Suppressor macrophage treated with lipopolysaccharide for 1 hour (primary cell): ENCODE measurements around the gene PALD1.

Experiments
- DNase-seq, 3 donors: peaks; one replicate each; pipeline ENCODE4 v3.0.0-alpha.2; 2020 to 2022

Gene PALD1

GRCh38 chr10:70507966-70508365 lies 29.4 kb downstream of the PALD1 start:
- no peak for DNase-seq

GRCh38 chr10:70508912-70509756 lies 30.6 kb downstream of the PALD1 start:
- DNase-seq: peak; percentile 55 to 68 (median 55)

DNA sequence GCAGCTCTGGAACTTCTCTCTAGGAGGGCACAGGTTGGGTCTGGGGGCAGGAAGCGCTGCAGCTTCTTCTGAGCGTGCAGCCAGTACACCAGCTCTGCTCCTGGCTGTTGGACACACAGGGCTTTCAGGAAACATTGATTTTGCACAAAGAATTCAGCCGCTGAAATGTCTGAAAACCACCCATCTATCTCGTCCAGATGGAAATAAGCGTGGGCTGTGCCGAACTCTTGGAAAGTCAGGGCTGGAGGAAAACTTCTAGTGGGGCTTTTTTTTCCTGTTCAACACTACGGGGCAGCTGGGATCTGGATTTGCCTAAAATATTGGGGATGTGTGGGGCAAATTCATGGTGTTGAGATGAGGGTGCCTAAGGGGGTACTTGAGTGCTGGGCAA lies 31.2 kb downstream of the PALD1 start:
- no peak for DNase-seq

GRCh38 chr10:70510453-70510852 lies 31.9 kb downstream of the PALD1 start:
- no peak for DNase-seq

GRCh38 chr10:70510904-70511303 lies 32.3 kb downstream of the PALD1 start:
- no peak for DNase-seq

DNA sequence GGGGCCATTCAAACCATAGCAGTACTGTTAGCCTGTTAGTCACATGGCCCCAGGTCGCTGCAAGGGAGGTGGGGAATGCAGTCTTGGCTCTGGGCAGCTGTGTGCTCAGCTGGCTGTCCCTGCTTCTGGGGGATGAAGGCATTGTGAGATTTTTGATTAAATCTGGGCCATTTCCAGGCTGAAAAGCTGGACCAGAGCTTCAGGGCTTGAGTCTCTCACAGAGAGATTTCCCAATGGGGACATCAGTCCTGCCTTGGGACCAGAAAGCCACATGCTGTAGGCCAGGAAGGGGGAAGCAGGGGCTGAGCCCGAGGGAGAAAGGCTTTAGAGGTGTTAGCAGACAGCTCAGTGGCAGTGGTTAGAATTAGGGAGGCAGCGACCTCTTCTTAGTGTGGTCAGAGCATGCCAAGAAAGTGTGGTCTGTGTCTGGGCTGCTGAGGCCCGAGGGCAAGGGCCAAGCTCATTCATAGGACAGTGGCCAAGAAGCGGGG lies 33.6 kb downstream of the PALD1 start:
- no peak for DNase-seq

DNA sequence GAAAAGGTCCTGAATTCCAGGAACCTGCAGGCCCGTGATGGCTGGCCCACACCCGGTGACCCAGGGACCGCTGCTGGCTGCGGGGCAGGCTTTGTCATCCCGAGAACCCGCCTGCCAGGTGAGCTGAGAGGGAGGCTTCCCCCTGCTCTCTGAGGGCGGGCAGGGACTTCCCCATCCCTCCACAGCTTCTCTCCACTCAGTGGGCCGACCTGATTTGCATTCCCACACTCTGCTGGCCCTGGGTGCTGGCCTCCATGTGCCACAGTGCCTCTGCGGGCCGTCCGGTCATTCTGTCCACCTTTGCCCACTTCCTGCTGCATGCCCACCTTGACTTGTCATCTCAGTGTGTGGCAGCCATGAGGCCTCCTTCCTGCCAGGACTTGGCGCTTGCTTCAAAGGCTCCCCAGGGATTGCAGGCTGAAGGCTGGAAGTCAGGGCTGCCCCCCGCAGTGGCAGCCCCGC lies 35.3 kb downstream of the PALD1 start:
- no peak for DNase-seq

DNA sequence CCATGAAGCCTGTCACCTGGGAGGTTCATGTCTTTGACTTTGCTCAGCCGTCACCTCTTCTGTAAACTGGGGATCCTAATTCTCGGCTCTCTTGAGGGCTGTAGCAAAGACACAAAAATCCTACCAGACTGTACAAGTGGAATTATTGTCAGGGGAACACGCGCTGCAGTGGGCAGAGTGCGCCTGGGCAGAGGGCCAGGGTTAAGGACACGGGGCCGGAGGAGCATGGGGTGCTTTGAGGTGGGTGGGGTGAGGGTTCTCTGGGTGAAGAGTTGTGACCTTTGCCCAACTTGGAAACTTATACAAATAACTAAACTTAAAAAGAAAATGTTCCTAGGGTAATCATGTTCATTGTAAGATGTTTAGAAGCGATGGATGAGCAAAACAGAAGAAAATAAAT lies 36.0 kb downstream of the PALD1 start:
- DNase-seq: no peak

GRCh38 chr10:70515035-70515667 lies 36.6 kb downstream of the PALD1 start:
- no peak for DNase-seq

GRCh38 chr10:70518695-70519094 lies 40.1 kb downstream of the PALD1 start:
- no peak for DNase-seq

- DNase-seq: no peak
These were observed 44.5 kb downstream of the PALD1 start for GRCh38 chr10:70523057-70523456.

GRCh38 chr10:70523549-70523948 lies 45.0 kb downstream of the PALD1 start:
- no peak for DNase-seq

- no peak for DNase-seq
These were observed 49.7 kb downstream of the PALD1 start for GRCh38 chr10:70528314-70528713.

DNA sequence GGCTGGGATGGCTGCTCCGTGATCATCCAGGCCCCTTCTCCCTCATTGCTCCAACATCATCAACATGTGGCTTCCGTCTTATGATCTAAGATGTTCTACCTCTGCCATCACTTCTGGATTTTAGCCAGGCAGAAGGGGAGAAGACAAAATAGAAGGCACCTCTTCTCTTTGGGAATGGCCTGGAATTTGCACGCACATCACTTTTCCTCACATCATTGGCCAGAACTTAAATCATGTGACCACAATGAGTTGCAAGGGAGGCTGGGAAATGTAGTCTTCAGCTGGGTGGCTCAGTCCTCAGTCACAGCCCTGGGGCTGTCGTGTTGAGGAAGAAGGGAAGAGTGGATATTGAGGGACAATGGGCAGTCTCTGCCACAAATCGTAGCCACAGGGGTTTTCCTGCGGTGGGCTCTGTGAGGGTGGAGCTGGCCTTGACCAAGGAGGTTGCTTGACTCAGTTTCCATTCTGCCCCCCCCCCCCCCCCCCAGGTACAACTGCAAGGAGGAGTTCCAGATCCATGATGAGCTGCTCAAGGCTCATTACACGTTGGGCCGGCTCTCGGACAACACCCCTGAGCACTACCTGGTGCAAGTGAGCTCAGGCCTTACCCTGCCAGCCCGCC lies 50.3 kb downstream of the PALD1 start:
- peak; percentile 51 to 58 (median 52) for DNase-seq

GRCh38 chr10:70529848-70530247 lies 51.3 kb downstream of the PALD1 start:
- DNase-seq: no peak

- no peak for DNase-seq
These were observed 51.7 kb downstream of the PALD1 start for GRCh38 chr10:70530315-70530714.

GRCh38 chr10:70532554-70533188 lies 54.1 kb downstream of the PALD1 start:
- no peak for DNase-seq

GRCh38 chr10:70533189-70533558 lies 54.6 kb downstream of the PALD1 start:
- DNase-seq: no peak

GRCh38 chr10:70534281-70534680 lies 55.7 kb downstream of the PALD1 start:
- no peak for DNase-seq

DNA sequence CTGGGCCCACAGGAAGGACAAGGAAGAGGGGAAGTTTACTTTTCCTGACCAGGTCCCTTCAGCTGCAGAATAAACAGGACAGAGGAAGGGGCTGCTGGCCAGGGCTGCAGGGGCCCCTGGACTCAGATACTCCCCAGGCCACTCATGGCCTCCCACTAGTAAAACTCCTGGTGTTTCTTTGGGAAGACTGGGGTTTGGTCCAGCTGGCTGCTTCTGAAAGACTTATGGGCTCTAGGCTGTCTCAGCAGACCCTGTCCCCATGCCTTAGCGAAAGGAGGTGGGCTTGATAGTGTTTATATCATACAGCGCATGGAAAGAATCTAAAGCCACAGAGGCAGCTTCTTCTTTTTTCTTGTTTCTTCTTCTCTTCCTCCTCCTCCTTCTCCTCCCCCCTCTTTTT lies 56.4 kb downstream of the PALD1 start:
- DNase-seq: no peak

DNA sequence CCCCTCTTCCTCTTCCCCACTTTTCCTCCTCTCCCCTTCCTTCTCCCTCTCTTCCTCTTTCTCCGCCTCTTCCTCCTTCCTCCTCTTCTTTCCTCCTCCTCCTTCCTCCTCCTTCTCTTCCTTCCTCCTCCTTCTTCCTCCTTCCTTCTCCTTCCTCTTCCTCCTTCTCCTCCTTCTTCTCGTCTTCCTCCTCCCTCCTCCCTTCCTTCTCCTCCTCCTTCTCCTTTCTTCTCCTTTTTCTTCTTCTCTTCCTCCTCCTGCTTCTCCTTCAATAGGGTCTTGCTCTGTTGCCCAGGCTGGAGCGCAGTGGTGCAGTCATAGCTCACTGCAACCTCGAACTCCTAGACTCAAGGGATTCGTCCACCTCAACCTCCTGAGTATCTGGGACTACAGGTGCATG lies 56.9 kb downstream of the PALD1 start:
- DNase-seq: no peak

DNA sequence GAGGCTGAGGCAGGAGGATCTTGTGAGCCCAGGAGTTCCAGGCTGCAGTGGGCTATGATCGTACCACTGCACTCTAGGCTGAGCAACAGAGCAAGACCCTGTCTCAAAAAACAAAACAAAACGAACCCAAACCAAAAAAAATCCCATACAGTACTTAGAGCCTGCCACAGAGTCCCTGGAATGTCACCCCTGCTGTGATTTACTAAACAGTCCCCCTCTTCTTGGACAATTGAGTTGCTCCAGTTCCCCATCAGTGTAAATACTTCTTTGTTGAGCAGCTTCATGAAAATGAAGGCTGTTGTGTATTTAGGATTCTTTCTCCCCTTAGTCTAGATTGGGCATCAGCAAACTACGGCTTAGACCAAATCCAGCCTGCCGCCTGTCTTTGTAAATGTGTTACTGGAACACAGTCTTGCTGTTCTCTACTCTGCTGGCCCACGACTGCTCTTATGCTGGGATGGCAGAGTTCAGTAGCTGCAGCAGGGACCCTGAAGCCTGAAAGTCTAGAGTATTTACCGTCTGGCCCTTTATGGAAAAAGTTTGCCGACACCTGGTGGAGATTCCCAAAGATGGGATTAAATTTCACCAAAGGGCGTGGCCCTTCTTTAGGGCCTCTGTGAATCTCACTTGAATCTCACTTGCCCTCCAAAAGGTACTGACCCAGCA lies 57.8 kb downstream of the PALD1 start:
- DNase-seq: no peak
